Upper lobe of left lung (tissue), 4 donors: Measurements from ENCODE around the gene RAB33A.

Experiments used
- CTCF ChIP-seq, 6 experiments: fragments of 450-650 bp in 4 of 6; fragments of 200-600 bp in 2 of 6; sonication (generic) in 2 of 6; IDR thresholded peaks; one replicate each; pipeline ENCODE4 v1.5.1; 2016 to 2019; ENCODE audit warnings: antibody characterized with exemption in 6 of 6
- POLR2A ChIP-seq, 4 donors: fragments of 450-650 bp; IDR thresholded peaks; one replicate each; pipeline ENCODE4 v1.5.1; 2016 to 2017; ENCODE audit warnings: antibody characterized with exemption in 4 of 4, mild to moderate bottlenecking in 2 of 4
- POLR2AphosphoS5 ChIP-seq, 2 donors: sonication (generic); formaldehyde crosslinking; IDR thresholded peaks; one replicate each; pipeline ENCODE4 v1.5.1; 2017; ENCODE audit warnings: antibody characterized with exemption in 2 of 2

GRCh38 chrX:130184857-130185256 lies 13.1 kb downstream of the RAB33A start:
- TF ChIP-seq CTCF (IDR thresholded peaks at IDR 0.05) (no peak), POLR2A (IDR thresholded peaks at IDR 0.05) (no peak), POLR2AphosphoS5 (IDR thresholded peaks at IDR 0.05) (no peak)
